Stimulated activated CD8-positive, alpha-beta memory T cell treated with anti-CD3 and anti-CD28 coated beads, Interleukin-7, amount 100 ng/mL, for 1 hour (primary cell): Measurements from ENCODE around the gene DCP1A.
"Not testable (repeated sequence)": the region's sequence is repeated elsewhere in the genome, so short reads cannot be mapped to it uniquely, and the experiment has no call there.

ENCODE experiments used
- DNase-seq, 2 donors: peaks; one replicate each; pipeline ENCODE4 v3.0.0-alpha.2; 2020; ENCODE audit warnings: low read depth in 2 of 2

Gene DCP1A

DNA sequence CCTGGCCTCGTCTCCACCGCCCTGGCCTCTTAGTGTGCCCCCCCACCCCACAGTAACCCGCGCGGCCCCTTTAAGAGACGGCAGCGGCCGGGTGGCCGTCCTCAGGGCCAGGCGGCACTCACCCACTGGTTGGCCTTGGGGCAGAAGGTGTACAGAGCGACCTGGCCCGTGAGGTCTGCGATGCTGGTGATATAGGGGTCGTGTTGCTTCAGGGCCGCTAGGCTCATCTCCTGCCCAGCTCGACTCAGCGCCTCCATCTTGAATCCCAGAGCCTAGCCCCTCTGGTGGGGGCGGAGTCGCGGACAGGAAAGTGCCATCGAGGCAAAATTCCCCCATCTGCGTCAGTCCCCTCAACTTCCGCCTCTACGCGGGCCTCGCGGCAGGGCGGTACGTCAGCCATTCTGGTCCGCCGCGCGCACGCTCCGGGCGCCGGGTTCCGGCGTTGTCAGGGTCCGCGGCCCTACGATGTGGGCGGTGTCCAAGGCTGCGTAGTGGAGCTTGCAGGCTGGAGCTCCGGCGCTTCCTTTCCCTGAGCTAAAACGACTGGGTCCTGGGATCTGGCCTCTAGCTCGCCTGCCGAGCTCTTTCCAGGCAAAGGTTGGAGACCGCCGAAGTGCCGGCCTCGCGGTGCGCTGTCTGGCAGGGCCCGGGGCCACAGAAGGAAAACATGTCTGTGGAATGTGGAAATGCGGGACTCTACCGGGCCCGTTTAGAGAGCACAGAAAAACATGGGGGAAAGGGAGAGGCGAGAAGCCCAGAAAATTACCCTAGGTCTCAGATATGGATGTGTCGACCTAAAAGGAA, at the start of gene DCP1A:
TSS of gene DCP1A (minus strand) at position 283 of the 804 bp plus-strand sequence. CDS start at position 257, 26 bp downstream.
- DNase-seq, result peak; percentile 84 to 87

DNA sequence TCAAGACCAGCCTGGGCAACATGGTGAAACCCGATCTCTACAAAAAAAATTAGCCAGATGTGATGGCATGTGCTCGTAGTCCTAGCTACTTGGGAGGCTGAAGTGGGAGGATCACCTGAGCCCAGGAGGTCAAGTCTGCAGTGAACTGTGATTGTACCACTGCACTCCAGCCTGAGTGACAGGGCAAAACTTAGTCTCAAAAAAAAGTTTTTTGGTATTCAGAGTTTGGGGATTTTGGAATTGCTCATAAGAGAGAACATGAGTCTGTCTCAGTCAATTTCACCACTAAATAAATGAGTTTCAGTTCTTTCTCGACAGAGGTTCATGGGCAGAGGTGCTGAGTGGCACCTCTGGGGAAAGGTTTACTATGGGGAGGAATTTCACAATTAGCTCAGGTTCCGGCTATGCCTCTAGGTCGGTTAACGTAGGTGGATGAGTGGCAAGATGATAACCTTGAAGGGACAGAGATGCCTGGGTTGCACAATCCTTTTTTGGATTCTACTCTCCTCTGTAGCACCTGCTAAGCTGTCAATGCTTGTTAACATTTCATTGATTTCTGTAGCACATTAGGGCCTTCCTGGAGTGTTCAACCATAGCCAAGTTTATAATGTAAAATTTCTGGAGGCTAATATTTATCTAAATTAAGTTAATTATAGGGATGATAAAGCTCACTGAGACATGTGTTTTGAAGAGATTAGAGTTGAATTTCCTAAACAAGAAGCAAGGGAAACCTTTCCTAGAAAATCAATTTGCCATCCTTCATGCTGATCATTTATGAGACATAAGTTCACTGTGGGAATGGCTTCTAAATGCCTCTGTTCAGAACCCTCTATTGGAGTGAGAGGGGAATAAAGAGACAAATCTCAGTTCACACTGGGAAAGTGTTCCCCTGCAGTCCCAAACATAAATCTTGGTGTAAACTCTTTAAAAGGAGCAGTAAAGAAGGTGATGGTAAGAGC, 37.4 kb upstream of the DCP1A start:
- no peak for DNase-seq

DNA sequence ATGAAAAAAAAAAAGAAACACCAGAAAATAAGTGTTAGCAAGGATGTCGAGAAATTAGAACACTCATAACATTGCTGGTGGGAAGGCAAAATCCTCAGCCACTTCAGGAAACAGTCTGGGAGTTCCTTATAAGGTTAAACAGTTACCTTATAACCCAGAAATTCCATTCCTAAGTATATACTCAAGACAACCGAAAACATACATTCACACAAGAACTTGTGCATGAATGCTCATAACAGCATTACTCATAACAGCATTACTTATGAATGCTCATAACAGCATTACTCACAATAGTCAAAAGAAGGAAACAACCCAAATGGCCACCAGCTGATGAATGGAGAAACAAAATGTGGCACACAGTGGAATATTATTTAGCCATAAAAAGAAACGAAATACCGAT, 34.8 kb upstream of the DCP1A start:
- no peak for DNase-seq

DNA sequence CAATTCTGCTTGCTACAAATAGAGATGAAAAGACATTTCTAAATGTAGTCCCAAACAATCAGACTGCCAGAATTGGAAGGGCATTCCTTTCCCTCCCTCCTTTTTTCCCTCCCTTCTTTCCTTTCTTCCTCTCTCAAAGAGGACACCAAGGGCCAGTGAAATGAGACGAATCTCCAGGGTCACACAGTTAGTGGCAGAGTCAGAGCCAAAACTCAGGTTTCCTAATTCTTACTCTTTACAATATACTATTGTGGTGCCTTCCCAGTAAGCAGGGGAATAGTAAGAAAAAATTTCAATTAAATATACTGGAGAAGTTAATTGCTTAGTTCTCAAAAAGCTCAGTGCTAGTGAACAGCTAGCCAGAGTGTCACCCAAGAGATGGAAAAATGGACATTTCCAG, 33.0 kb upstream of the DCP1A start:
- no peak for DNase-seq

DNA sequence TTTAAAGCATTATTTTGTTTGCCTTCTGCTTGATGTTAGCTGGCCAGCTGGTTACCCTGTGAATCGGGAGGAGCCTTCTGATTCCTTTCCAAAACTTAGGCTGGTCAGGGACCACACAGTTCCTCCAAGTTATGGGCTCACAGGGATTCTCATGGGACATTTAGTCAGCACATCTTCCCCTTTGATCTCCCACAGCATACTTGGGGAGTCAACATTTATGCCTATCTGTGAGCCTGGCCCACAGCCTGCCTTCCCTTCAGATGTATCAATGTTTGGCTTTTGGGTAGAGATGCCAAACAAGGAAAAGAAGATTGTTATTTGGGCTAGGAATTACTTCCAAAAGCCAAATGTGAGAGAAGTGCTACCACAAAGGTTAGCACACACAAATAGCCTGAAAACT, 32.6 kb upstream of the DCP1A start:
- no peak for DNase-seq

DNA sequence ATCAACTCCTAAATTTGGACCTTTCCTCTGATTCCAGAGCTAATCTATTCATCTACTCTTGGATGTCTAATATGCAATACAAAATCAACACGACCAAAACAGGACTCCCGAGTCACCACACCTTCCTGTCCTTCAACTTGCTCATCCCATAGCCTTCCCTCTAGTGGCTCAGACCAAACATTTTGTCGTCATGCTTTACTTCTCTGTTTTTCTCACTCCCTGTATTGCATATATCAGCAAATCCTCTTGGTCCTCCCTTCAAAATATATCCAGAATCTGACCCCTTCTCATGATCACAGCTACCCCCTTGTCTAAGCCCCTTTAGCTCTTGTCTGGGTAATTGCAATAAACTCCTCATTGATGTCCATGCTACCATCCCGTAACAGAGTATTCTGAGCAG, 30.5 kb upstream of the DCP1A start:
- DNase-seq, result no peak

DNA sequence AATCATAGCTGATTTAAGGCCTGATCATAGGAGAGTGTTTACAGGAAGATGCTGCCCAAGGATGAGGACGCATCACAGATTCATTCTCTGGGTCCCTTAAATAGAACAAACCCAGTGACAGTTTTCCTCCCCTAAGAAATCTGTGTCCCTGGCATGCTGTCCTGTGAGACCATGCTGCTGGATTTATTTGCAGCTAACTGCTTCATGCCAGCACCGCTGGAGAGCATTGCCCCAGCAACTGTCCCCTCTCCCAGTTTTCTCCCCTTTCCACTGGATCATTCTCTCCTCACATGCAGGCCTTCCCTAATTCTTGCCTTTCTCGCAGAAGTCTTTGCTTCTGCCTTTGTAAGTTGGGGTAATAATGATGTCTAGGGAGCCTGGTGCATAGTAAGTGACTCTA, 29.3 kb upstream of the DCP1A start:
- no peak for DNase-seq

DNA sequence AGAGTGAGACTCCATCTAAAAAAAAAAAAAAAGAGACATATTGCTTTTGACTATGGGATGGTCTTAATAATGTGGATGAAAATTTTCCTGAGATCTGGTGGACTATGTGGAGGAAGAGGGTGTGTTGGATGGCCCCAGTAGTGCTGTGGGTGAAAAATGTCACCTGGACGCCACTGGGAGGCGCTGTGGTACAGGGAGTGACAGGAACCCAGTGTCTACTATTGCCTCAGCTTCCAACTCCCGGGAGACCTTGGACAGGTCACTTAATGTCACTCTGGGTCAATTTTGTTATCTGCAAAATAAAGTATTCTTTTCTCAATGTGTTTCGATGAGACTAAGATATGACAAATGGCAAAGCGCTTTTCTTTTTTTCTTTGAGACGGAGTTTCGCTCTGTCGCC, 27.7 kb upstream of the DCP1A start:
- no peak for DNase-seq

DNA sequence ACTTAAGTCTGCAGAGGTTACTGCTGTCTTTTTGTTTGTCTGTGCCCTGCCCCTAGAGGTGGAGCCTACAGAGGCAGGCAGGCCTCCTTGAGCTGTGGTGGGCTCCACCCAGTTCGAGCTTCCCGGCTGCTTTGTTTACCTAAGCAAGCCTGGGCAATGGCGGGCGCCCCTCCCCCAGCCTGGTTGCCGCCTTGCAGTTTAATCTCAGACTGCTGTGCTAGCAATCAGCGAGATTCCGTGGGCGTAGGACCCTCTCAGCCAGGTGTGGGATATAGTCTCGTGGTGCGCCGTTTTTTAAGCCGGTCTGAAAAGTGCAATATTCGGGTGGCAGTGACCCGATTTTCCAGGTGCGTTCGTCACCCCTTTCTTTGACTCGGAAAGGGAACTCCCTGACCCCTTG, 23.4 kb upstream of the DCP1A start:
- DNase-seq, result not testable (repeated sequence)

DNA sequence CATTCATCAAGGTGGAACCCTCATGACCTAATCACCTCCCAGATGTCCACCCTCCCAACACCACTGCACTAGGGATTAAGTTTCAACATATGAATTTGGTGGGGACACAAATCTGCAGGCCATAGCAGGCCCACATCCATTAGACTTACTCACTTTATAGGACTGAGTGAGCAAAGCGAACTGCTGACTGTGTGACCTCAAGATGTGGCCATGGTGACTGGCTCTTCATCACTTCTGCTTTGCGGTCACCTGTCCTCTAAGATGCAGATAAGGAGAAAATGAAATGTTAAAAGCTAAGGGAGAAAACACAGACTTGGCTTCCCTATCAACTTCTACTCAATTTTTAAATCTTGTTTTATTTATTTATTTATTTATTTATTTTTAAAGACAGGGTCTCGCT, 14.5 kb upstream of the DCP1A start:
- DNase-seq, result no peak

DNA sequence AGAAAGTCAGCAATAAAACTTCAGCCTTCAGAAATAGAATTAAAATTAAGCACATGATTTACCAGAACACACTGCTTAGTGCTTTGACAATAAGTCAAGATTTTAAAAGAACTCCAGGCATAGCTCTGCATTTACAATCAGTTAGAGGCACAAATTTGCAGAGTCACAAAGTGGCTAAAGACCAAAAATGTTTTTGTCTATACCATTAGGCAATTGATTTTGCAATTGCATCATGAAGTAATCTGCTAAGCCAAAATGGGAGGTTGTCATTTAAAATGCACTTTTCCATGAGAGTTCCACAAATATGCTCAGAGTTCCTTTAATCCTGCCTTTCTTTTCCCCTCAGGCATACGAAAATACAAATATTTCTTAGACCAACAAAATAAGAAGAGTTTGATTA, 10.1 kb upstream of the DCP1A start:
- no peak for DNase-seq

DNA sequence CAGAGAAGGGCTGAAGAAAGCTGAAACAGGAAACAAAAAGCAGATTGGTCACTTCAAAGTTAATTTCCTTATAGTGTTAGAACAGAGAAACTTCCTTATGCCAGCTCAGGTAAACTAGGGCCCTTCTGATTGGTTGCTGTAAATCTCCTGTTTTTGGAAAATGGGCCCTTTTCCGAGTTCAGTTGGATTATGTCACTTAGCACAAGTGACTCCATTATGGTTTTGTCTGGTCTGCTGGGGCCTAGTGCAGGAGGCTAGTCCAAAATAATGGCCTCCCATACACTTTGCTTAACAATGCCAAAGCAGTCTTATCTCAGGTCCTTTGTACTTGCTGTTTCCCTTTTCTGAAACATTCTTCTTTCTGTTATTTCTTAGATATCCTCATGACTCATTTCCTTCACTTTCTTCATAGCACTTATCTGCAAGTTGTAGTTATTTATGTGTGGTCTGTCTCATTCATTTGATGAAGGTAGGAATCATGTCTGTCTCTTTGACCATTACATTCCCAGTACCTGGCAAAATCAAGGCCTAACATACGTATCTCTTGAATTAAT, 7.7 kb upstream of the DCP1A start:
- no peak for DNase-seq

DNA sequence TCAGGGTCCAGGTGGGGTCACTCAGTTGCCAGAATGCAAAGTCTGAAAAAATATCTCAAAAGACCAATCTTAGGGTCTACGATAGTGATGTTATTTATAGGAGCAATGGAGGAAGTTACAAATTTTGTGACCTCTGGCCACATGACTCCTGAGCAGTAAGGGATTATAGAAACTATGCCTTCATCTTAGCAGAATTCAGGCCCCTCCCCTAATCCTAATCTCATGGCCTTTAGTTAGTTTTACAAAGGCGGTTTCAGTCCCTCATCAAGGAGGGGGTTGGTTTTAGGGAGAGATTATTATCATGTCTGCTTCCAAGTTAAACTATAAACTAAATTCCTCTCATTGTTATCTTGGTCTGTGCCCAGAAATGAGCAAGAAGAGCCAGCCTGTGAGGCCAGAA, 5.9 kb upstream of the DCP1A start:
- DNase-seq, result no peak

DNA sequence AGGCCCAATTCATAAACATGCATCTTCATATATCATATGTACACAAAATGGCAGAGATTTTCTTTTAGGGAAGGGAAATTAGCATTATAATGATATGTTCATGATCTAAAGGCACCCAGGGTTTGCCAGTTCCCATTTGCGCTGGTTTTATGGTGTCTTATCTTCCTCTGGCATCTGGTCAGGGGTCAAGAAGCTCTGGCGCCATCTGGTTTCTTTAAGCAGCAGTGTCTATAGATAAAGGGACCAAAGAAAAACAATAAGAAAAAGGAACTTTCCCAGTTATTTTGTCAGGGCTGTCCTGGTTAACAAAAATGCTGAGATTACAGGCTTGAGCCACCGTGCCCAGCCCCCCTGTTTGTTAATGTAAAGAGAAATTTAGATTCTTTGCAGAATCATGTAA, 3.3 kb upstream of the DCP1A start:
- no peak for DNase-seq

DNA sequence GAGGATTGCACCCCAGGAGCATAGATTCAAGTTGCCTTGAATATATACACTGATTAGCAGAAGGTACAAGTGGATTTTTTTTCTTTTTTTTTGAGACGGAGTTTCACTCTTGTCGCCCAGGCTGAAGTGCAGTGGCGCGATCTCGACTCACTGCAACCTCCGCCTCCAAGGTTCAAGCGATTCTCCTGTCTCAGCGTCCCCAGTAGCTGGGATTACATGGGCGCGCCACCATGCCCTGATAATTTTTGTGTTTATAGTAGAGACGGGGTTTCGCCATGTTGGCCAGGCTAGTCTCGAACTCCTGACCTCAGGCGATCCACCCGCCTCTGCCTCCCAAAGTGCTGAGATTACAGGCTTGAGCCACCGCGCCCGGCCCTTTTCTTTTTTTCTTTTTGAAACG, 775 bp upstream of the DCP1A start:
- not testable (repeated sequence) for DNase-seq

DNA sequence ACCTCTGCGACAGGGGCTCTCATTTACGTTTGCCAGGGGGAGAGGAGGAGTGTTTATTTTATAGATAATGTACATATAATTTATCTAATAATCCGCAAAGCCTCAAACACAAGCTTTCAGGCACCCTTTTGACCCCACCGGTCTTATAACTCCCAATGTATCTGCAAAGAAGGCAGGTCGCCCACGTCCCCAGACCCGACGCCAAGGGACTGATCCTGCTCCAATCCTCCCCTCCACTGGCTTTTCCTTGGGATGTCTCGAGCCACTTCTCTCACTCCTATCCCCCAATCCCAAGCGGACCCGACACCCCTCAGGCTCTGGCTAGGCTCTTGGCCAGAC, 452 bp downstream of the DCP1A start:
- no peak for DNase-seq

DNA sequence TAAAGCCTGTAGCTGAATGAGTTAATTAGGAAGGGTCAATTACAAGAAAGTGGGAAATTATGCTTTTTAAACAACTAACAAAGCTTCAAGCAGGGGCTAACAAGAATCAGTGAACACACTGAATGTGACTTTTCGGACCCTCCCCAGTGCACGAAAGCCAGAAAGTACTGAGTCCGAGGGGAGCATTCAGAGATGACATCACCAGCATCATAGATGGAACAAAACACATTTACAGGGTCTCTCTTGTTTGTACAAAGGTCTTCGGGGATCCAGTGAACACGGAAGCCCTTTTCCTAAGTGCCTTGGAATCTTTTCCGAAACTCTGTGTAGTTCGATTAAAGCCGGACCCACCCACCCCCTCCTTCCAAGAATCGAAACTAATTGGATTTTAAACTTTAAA, 829 bp downstream of the DCP1A start:
- DNase-seq, result no peak

DNA sequence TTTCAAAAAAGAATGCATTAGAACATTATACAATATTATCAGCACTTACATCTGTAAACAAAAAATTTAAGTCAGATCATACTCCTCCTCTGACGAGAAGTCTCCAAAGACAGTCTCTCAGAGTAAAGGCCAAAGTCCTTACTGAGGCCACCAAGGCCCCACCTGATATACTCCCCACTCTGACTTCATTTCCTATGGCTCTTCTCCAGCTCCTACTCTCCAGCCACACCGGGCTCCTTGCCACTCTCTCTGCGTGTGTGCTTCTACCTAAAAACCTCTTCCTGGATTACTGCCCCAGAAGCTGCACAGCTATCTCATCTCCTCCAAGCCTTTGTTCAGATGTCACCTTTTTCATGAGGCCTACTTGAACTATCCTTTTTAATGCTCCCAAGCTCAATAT, 5.0 kb downstream of the DCP1A start:
- no peak for DNase-seq

DNA sequence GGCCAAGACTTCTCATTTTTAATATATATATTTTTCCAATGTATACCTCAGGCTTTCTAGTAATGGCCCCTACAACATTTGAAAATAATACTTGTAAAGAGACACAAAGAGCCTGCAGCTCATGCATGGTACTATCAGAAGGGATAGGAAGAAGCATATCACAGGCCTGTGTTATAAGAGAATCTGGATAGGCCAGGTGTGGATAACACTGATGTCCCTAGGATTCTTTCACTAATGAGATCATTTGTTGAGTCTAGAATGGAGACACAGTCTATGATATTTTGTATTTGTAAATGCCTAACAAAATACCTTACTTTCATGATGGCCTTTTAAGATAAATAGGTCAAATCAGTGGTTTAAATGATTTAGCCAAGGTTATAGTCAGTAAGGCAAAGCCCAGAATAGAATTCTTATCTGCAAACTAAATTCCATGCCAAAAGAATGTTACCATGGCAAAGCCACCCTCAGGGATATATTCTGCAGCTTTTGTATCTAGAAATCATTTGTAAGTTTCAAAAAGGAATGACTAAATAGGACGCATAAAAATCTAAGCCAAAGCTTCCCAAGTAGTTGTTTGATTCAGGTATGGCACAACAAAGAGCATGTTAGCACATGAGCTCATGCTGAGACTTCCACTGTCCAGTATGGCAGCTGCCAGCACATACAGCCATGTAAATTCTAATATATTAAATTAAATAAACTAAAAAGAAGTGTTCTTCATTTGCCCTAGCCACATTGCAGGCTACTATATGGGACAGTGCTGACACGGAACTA, 10.0 kb downstream of the DCP1A start:
- DNase-seq, result no peak

DNA sequence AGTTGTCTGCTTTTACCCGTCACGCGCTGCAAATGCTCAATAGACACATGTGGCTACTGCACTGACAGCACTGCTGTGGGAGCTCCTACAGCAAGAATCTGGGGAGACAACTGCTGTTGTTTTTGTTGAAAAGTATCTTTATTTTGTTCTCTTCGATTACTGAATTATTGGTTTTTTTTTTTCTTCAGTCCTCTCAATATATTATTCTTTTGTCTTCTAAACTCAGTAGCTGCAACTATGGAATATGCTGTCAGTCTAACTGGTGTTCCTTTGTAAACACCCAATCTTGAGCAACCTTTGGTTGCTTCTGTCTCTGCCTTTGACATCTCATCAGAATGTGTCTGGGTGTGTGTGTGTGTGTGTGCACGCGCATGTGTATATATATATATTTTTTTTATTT, 12.6 kb downstream of the DCP1A start:
- DNase-seq, result no peak

DNA sequence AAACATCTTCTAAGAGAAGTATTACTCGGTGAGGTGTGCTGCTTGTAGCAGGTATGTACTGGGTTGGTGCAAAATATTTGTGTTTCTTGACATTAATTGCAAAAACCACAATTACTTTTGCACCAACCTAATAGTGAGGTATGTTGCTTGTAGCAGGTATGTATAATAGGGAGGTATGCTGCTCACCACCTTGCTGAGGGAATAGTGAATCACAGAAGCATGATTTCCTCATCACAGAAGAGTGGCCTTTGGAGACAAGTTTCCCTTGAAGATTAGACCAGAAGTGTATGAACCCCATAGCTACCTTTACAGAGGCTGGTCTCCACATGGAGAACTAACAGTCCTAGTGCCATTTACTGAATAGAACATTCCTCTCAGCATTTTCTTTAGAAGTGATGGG, 15.5 kb downstream of the DCP1A start:
- DNase-seq, result no peak

DNA sequence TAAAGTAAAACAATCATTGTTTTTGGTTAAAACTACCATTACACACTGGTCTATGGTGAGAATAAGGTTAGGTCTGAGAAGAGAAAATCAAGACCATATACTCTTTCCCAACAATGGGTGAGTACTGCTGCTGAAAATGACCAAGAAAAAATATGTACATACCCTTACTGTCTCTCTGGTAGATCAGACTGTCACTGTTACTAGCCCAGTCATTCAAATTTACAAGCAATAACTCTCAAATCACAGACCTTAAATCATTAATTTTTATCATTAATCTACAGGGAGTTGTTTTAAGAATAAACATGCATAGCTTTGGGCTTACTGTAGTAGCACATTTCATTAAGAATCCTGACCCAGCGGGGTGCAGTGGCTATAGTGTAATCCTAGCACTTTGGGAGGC, 17.4 kb downstream of the DCP1A start:
- no peak for DNase-seq
